ENCODE data around the gene RALGPS2.

Gene RALGPS2

GRCh38 chr1:178970184-178970583 lies 245.1 kb downstream of the RALGPS2 start:
- no peak for DNase-seq

Measured in fibroblast of skin of right biceps (primary cell).